ENCODE measurements around the gene ACADVL.
A peak's percentile ranks its signal among the peaks of the same experiment; 100 is the strongest.

ACADVL gene

DNA sequence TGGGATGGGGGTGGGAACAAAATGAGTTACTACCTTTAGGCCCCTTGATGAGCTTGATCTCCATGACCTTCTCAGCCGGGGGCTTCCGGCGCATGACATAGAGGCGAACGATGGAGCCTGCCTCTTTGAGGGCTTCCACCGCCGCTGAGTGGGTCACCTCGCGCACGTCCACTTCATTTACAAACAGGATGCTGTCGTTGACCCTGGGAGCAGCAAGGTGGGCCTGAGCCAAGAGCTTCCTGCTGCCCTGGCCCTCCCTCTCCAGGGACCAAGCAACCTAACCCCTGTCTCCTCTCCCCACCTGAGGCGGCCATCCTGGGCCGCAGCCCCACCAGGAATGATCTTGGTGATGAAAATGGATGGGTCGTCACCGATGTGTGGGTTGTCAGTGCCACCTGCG, 16.3 kb upstream of the ACADVL start:
- no peak overlapping the region for H3K4me3 ChIP-seq (ENCODE audit: low read depth, low read length)
- no peak overlapping the region for H3K4me2 ChIP-seq (ENCODE audit: low read length)
- no peaks in the 10 kb centered on the region for H3K27me3 ChIP-seq (ENCODE audit: control insufficient read depth, insufficient read depth, low read length)
- H3K79me2 ChIP-seq: no peaks in the 10 kb centered on the region
- H2AFZ ChIP-seq: no peak overlapping the region
- TF ChIP-seq, protein P1, sequence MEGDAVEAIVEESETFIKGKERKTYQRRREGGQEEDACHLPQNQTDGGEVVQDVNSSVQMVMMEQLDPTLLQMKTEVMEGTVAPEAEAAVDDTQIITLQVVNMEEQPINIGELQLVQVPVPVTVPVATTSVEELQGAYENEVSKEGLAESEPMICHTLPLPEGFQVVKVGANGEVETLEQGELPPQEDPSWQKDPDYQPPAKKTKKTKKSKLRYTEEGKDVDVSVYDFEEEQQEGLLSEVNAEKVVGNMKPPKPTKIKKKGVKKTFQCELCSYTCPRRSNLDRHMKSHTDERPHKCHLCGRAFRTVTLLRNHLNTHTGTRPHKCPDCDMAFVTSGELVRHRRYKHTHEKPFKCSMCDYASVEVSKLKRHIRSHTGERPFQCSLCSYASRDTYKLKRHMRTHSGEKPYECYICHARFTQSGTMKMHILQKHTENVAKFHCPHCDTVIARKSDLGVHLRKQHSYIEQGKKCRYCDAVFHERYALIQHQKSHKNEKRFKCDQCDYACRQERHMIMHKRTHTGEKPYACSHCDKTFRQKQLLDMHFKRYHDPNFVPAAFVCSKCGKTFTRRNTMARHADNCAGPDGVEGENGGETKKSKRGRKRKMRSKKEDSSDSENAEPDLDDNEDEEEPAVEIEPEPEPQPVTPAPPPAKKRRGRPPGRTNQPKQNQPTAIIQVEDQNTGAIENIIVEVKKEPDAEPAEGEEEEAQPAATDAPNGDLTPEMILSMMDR (IDR thresholded peaks at IDR 0.05): no peak
- peaks cover 4% of the 10 kb centered on the region for H3K4me1 ChIP-seq
- H3K9me3 ChIP-seq (ENCODE audit: control insufficient read depth, low read length): no peaks in the 10 kb centered on the region
- H3K9ac ChIP-seq: no peak overlapping the region
- H3K36me3 ChIP-seq (ENCODE audit: control insufficient read depth, insufficient read depth, low read length): no peaks in the 10 kb centered on the region
- no peak overlapping the region for H3K27ac ChIP-seq

DNA sequence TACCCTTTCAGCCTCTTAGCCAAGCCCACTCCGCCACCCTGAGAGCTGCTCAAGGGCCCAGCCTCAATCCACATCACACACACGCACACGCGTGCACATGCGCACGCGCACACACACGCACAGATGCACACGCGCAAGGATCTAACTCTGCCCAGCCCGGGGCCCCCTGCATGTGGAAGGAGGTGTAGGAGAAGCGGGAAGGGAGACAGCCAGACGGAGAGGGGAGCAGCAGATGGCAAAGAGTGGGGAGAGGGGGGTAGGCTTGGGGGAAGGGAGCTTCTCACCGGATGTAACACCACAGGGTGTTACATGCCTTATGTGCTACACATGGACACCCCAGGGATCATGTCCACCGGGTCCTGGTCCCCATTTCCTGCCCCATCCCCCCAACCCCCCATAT, 15.4 kb upstream of the ACADVL start:
- no peaks in the 10 kb centered on the region for H3K36me3 ChIP-seq (ENCODE audit: control insufficient read depth, insufficient read depth, low read length)
- no peaks in the 10 kb centered on the region for H3K9me3 ChIP-seq (ENCODE audit: control insufficient read depth, low read length)
- H3K4me2 ChIP-seq (ENCODE audit: low read length): peak overlapping the region; percentile 59
- peaks cover 4% of the 10 kb centered on the region for H3K4me1 ChIP-seq
- H3K27me3 ChIP-seq (ENCODE audit: control insufficient read depth, insufficient read depth, low read length): no peaks in the 10 kb centered on the region
- TF ChIP-seq, protein P1 (IDR thresholded peaks at IDR 0.05): no peak
- H3K9ac ChIP-seq: no peak overlapping the region
- no peak overlapping the region for H3K27ac ChIP-seq
- H2AFZ ChIP-seq: no peak overlapping the region
- H3K79me2 ChIP-seq: no peaks in the 10 kb centered on the region
- no peak overlapping the region for H3K4me3 ChIP-seq (ENCODE audit: low read depth, low read length)

DNA sequence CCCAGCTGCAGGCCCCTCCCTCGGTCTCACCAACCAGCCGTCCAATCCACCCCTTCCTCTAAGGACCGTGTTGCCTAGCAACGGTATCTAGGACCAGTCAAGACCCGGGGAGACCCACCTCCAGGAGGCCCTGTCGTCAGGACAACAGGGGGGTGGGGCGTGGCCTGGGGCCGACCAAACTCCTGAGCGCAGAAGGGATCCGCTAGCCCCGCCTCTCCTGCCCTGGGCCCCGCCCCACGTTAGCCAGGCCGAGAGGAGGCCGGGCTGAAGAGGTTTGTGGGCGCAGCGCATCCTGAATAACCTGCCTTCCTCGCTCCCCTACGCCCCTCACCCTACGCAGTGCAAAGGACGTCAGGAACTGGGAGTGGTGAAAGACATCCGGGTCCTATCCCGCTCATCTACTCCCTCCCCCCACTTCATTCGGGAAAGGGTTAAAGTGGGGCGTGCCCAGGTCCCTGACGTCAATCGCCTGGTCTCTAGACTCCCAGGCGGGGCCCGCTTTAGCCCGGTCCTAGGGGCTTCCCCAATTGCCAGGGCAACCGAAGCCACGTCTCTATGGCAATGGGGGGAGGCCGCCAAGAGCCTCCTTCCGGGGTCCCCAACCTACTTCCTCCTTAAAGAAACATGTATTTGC, 14.8 kb upstream of the ACADVL start:
- Histone ChIP-seq H3K27ac (no peak overlapping the region), H2AFZ (peak overlapping the region; percentile 51), H3K4me2 (ENCODE audit: low read length) (peak overlapping the region; percentile 59), H3K4me3 (ENCODE audit: low read depth, low read length) (peak overlapping the region; percentile 12), H3K79me2 (no peaks in the 10 kb centered on the region), H3K4me1 (peaks cover 4% of the 10 kb centered on the region), H3K9ac (no peak overlapping the region), H3K36me3 (ENCODE audit: control insufficient read depth, insufficient read depth, low read length) (no peaks in the 10 kb centered on the region), H3K27me3 (ENCODE audit: control insufficient read depth, insufficient read depth, low read length) (no peaks in the 10 kb centered on the region), H3K9me3 (ENCODE audit: control insufficient read depth, low read length) (no peaks in the 10 kb centered on the region)
- TF ChIP-seq, protein P1 (IDR thresholded peaks at IDR 0.05): no peak

DNA sequence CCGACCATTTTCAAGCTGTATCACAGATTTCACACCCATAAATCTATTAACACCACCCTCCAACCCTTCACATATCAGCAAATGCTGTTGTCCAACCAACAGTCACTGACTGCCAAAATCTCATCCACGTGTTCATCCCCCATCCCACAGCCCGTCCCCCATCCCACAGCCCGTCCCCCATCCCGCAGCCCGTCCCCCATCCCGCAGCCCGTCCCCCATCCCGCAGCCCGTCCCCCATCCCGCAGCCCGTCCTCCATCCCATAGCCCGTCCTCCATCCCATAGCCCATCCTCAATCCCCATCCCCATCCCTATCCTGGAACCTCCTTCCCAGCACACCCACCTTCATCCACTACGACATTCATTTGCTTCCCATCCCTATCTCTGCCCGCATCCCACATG, 14.2 kb upstream of the ACADVL start:
- no peak overlapping the region for H3K4me3 ChIP-seq (ENCODE audit: low read depth, low read length)
- no peak overlapping the region for H3K9ac ChIP-seq
- H3K9me3 ChIP-seq (ENCODE audit: control insufficient read depth, low read length): no peaks in the 10 kb centered on the region
- no peaks in the 10 kb centered on the region for H3K27me3 ChIP-seq (ENCODE audit: control insufficient read depth, insufficient read depth, low read length)
- peaks cover 4% of the 10 kb centered on the region for H3K4me1 ChIP-seq
- TF ChIP-seq, protein P1 (IDR thresholded peaks at IDR 0.05): no peak
- peak overlapping the region; percentile 59 for H3K4me2 ChIP-seq (ENCODE audit: low read length)
- no peak overlapping the region for H3K27ac ChIP-seq
- H3K36me3 ChIP-seq (ENCODE audit: control insufficient read depth, insufficient read depth, low read length): no peaks in the 10 kb centered on the region
- no peaks in the 10 kb centered on the region for H3K79me2 ChIP-seq
- H2AFZ ChIP-seq: peak overlapping the region; percentile 51

Measured in parathyroid adenoma (tissue), 2 donors.